Testis (tissue), 2 donors: ENCODE results near the gene WDR18.

Experiments used
- POLR2A ChIP-seq: fragments of 450-650 bp; IDR thresholded peaks from one replicate; pipeline ENCODE4 v1.6.1; 2017; ENCODE audit warnings: antibody characterized with exemption, mild to moderate bottlenecking, moderate library complexity
- TF ChIP-seq, protein P1 (sequence below), 3 experiments: fragments of 450-650 bp in 2 of 3; fragments of 200-600 bp in 1 of 3; sonication (generic) in 1 of 3; IDR thresholded peaks; one replicate each; pipeline ENCODE4 v1.5.1; 2016 to 2019; ENCODE audit warnings: antibody characterized with exemption in 3 of 3, mild to moderate bottlenecking in 2 of 3, moderate library complexity in 1 of 3

DNA sequence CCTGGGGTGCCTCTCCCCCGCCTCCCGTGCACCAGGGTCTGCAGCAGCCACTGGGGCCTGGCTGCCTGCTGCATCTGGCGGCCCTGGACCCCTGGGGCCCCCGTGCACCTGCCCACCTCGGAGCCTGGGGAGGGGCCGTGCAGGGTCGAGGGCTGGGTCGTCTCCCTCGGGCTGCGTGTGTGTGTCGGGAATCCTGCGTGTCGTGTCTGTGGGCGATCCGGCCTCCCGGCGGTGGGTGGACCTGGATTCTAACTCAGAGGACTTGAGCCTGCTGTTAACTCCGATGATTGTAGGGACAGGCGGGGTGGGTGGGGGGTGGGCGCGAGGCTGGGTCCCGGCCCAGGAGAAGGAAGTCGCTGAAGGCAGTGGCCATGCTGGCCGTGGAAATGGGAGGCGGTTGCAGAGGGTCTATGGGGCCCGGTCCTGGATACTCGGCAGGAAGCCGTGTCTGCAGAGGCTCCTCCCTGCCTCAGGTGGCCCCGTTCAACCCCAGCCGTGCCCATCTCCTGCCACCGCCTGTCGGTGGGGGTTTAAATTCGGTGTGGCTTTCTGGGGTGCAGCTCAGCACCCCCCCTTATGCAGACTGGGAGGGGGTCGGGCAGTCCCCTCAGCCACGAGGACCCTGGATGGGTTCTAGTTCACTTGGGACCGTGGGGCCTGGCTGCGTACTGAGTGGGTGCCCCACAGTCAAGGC is 9.4 kb upstream of the WDR18 start:
- TF ChIP-seq, protein P1, sequence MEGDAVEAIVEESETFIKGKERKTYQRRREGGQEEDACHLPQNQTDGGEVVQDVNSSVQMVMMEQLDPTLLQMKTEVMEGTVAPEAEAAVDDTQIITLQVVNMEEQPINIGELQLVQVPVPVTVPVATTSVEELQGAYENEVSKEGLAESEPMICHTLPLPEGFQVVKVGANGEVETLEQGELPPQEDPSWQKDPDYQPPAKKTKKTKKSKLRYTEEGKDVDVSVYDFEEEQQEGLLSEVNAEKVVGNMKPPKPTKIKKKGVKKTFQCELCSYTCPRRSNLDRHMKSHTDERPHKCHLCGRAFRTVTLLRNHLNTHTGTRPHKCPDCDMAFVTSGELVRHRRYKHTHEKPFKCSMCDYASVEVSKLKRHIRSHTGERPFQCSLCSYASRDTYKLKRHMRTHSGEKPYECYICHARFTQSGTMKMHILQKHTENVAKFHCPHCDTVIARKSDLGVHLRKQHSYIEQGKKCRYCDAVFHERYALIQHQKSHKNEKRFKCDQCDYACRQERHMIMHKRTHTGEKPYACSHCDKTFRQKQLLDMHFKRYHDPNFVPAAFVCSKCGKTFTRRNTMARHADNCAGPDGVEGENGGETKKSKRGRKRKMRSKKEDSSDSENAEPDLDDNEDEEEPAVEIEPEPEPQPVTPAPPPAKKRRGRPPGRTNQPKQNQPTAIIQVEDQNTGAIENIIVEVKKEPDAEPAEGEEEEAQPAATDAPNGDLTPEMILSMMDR (IDR thresholded peaks at IDR 0.05), result no peak
- TF ChIP-seq POLR2A, result no peak
